Right cardiac atrium (tissue), 5 donors: ENCODE data around the gene SERP1. TPM values are rescaled to one million over a fixed set of nuclear protein-coding genes. Genes with fewer than 3 reads are reported as not detected.
A peak's percentile ranks its signal among the peaks of the same experiment; 100 is the strongest.

Experiments used
- ATAC-seq, 2 donors: fragments of 200-7000 bp; cut with Tn5 transposase; one replicate each; pipeline versions ENCODE4 v1.8.0 to v1.9.1; 2020; ENCODE audit warnings: moderate library complexity in 2 of 2, mild to moderate bottlenecking in 1 of 2
- DNase-seq, 3 donors: peaks; one replicate each; pipeline ENCODE4 v3.0.0-alpha.2; 2020
- H3K27ac ChIP-seq: one replicate; pipeline ENCODE4 v1.5.1; 2013; ENCODE audit warnings: mild to moderate bottlenecking, low read length, control low read depth, moderate library complexity
- H3K27me3 ChIP-seq: one replicate; pipeline ENCODE4 v1.6.1; 2013; ENCODE audit not compliant: control insufficient read depth, insufficient read depth
- H3K4me1 ChIP-seq: one replicate; pipeline ENCODE4 v1.6.1; 2013; ENCODE audit warnings: low read length; ENCODE audit not compliant: control insufficient read depth, insufficient read depth
- H3K4me3 ChIP-seq: one replicate; pipeline ENCODE4 v1.5.1; 2013; ENCODE audit warnings: low read length, control low read depth
- H3K9me3 ChIP-seq: one replicate; pipeline ENCODE4 v1.6.1; 2013; ENCODE audit warnings: low read length; ENCODE audit not compliant: control insufficient read depth
- WGBS: extraction: QIAGEN DNeasy Blood & Tissue Kit; methylation state at CpG from one replicate; pipeline ENCODE4 v1.1.7; 2013; 5-methylcytosine and 5-hydroxymethylcytosine counted together
- intact Hi-C, 4 donors: fragments of 100-400 bp; cut with DNase I; formaldehyde crosslinking; loops; one replicate each; pipeline versions ENCODE4 v1.11.0 to v1.14.0; 2022 to 2023
- polyA plus RNA-seq: library from polyadenylated mRNA; stranded (reverse); fragments of 200-250 nt; gene quantifications from one replicate; pipeline ENCODE4 v1.2.3, GENCODE V29; 2013
- total RNA-seq, 4 donors: library from RNA; stranded (reverse); fragmentation: NEBNext Ultra II Directional; extraction: Animal tissue kit (Norgen Biotek cat#: 25700); gene quantifications; one replicate each; pipeline ENCODE4 v1.2.1, GENCODE V29; 2021
- donor health status: healthy with polysubstance abuse.
- donor health status: DM: no; HTN: yes; CAD: no.
- donor health status: DM: no; HTN: no; CAD: no.
- donor health status: DM: no; HTN: yes; CAD: no; lungs with severe emphysema.
- donor health status: DM: yes; HTN: yes; CAD: no.

Gene SERP1
- total and polyA plus RNA-seq, 5 donors: 24.8 to 41.3 (median 36.7) TPM

DNA sequence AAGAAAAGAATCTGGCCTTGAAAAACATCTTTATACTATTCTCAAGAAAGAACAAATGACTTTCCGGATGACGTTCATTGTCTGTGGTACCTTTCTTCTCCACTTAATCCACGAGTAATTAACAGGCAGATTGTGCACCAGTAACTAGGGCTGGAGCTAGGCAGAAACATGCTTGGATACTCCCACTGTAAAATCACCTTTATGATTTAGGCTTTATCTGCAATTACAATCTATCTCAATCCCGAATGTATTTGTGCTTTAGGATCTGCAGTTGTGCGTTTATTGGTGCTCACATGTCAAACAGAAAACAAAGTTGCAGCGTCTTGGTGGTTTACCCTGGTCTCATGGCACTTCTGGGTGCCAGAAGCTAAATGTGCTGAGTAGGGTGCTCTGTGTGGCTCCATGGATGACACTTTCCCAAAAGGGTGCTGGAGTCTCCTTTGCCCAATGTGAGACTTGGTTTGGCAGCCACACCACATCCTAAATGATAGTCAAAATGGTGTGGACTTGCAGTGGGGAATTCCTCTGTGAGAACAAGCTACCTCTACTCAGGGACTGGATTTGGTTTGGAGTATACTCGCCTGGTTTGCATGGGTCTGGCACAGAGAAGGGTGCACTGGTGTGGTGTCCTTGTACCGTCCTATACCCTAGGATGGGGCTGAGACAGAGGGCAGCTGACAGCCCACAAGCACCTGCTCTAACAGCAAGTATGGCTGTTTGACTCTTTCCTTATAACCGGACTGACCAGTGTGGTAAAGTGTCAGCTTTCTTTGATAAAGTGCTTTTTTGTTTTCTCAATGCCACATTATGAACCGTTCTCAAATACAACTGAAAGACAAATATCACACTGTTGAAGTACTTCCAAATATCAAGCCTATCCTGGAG is 7.7 kb downstream of the SERP1 start:
- Histone ChIP-seq H3K4me3 (no peak overlapping the region), H3K27me3 (no peaks in the 10 kb centered on the region), H3K27ac (no peak overlapping the region), H3K4me1 (no peaks in the 10 kb centered on the region), H3K9me3 (no peaks in the 10 kb centered on the region)
- intact Hi-C loops: no loop called here
- 85% methylated on average over 10 of the region's 10 CpGs for WGBS
- ATAC-seq: peak; percentile 52 to 63
- no peak for DNase-seq

DNA sequence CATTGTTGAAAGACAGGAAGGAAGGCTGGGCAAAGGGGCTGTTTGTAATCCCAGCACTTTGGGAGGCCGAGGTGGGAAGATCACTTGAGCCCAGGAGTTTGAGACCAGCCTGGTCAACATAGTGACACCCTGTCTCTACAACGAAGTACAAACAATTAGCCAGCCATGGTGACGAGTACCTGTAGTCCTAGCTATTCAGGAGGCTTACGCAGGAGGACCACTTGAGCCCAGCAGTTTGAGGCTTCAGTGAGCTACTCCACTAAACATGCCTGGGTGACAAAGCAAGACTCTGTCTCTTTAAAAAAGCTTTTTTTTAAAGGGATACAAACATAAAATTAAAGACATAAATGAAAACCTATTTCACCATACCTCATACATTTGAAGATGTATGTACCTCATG is 11.1 kb downstream of the SERP1 start:
- no peak for ATAC-seq
- Histone ChIP-seq H3K27me3 (no peaks in the 10 kb centered on the region), H3K9me3 (no peaks in the 10 kb centered on the region), H3K4me3 (no peak overlapping the region), H3K4me1 (no peaks in the 10 kb centered on the region), H3K27ac (no peak overlapping the region)
- no peak for DNase-seq
- intact Hi-C loops: no loop called here
- 77% methylated on average over 4 of the region's 4 CpGs for WGBS

DNA sequence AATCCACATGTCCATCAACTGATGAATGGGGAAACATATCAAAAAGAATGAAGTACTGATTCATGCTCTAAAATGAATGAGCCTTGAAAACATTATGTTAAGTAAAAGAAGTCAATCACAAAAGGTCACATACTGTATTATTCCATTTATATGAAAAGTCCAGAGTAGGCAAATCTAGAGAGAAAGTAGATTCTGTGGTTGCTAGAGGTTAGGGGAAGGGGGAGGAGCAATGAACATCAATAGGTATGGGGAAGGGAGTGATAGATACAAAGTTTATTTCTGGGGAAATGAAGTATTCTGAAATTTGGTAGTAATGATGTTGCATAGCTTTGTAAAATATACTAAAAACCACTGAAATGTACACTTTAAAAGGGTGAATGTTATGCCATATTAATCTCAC is 14.5 kb downstream of the SERP1 start:
- H3K9me3 ChIP-seq: no peaks in the 10 kb centered on the region
- intact Hi-C loops: no loop called here
- ATAC-seq (no peak), DNase-seq (no peak)
- H3K4me3 ChIP-seq: no peak overlapping the region
- no peak overlapping the region for H3K27ac ChIP-seq
- no peaks in the 10 kb centered on the region for H3K4me1 ChIP-seq
- H3K27me3 ChIP-seq: no peaks in the 10 kb centered on the region

DNA sequence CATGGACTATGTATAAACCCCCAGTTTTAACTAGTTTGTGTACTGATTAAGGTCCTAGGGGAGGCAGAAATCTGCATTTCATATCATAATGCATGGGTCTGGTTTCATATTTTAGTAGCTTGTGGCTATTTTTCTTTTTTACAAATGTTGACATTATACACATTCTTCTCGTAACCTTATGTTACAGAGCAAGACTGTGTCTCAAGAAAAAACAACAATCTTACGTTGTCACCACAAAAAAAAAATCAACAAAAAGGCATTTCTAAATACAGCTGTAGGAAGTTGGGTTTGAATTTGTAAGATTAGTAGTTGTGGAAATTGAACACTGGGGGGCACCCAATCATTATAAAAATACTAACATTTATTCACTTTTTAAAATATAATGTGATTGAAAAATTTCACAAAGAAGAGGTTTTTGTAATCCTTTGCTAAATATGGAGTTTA is 17.9 kb downstream of the SERP1 start:
- 16% methylated on average over 2 of the region's 2 CpGs for WGBS
- Histone ChIP-seq H3K4me1 (no peaks in the 10 kb centered on the region), H3K27ac (no peak overlapping the region), H3K4me3 (no peak overlapping the region), H3K27me3 (no peaks in the 10 kb centered on the region), H3K9me3 (no peaks in the 10 kb centered on the region)
- DNase-seq (no peak), ATAC-seq (no peak)
- intact Hi-C loops: no loop called here

DNA sequence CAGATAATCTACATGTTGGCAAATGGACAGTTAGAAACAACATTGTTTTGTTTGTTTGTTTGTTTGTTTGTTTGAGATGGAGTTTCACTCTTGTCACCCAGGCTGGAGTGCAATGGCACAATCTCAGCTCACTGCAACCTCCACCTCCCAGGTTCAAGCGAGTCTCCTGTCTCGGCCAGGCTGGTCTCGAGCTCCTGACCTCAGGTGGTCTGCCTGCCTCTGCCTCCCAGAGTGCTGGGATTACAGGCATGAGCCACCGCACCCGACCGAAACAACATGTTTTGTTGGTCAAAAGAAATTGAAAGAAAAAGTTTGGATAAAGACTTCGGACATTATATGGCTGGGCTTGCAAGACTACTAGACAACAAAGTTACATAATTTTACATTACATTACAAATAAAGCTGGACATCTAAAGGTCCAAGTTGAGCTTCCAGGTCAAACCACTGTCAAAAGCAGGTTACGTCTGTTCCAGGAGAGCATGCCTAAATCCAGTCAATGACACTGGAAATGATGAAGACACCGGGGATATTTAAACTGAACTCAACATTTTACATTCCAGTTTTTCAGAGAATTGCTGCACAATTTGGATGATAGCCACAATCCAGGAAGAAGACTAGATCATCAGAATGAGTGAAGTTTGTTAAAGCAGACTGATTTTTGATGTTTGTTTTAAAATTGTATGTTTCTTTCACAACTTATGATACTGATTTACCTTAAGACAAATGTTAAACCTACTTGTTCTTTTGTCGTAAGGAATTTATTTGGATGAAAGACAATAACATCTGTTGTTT is 18.6 kb downstream of the SERP1 start:
- no peak for ATAC-seq
- no peaks in the 10 kb centered on the region for H3K9me3 ChIP-seq
- H3K27me3 ChIP-seq: no peaks in the 10 kb centered on the region
- no peak for DNase-seq
- H3K4me1 ChIP-seq: no peaks in the 10 kb centered on the region
- WGBS: 60% methylated on average over 10 of the region's 10 CpGs
- no peak overlapping the region for H3K4me3 ChIP-seq
- intact Hi-C loops: no loop called here
- no peak overlapping the region for H3K27ac ChIP-seq

DNA sequence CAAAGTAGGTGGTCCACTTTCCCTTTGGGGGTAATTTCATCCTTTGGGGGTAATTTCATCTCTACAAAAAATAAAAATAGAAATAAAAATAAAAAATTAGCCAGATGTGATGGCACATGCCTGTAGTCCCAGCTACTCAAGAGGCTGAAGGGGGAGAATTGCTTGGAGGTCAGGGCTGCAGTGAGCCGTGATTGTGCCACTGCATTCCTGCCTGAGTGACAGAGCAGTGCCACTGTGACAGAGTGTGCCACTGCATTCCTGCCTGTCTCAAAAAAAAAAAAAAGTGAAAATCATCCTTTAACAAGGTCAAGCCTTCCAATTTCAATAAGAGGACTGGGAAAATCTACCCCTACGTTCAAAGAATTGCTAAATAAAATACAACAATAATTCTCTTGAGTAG is 22.8 kb downstream of the SERP1 start:
- Histone ChIP-seq H3K4me1 (no peaks in the 10 kb centered on the region), H3K27me3 (no peaks in the 10 kb centered on the region), H3K27ac (no peak overlapping the region), H3K9me3 (no peaks in the 10 kb centered on the region), H3K4me3 (no peak overlapping the region)
- ATAC-seq (peak; percentile 43 to 80), DNase-seq (no peak)
- intact Hi-C loops: no loop called here
- 60% methylated on average over 2 of the region's 2 CpGs for WGBS

DNA sequence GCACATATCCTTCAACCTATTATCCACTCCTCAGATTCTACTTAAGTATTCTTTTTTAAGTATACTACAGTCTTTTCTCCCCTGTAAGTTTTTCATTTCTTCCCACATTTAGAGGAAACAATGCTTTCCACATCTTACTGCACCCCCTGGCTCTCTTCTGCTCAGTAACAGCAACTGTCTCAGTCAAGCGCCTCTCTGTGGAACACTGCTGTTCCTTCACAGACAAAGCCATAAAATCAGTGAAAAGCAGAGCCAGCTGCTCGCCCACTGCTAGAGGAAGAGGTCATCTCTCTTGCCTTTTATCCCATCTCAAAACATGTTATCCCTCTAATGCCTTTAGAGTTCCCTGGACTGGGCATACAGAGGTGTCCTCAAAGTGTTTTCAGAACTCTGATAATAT is 24.8 kb downstream of the SERP1 start:
- Histone ChIP-seq H3K4me3 (no peak overlapping the region), H3K27ac (no peak overlapping the region), H3K9me3 (no peaks in the 10 kb centered on the region), H3K27me3 (no peaks in the 10 kb centered on the region), H3K4me1 (no peaks in the 10 kb centered on the region)
- ATAC-seq (no peak), DNase-seq (no peak)
- intact Hi-C loops: no loop called here
- 69% methylated on average over 2 of the region's 2 CpGs for WGBS

DNA sequence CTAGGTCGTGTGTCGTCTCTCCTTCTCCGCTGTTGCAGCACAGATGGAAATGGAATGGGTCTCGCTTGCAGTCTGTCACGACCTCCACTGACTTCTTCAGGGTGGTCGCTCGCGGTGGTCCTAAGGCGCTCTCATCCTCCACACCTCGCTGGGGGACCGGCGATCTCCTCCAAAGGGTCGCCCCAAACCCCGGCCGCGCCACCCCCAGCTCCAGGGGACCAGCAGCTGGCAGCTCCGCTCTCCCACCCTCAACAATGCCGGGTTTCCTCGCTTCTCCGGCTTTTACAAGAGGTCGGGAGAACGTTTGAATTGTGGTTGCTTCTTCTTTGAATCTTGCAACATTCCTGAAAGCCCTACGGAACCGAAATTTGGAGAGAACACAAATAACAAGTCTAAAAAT is 25.9 kb downstream of the SERP1 start:
- H3K27me3 ChIP-seq: no peaks in the 10 kb centered on the region
- H3K4me1 ChIP-seq: no peaks in the 10 kb centered on the region
- ATAC-seq (no peak), DNase-seq (no peak)
- H3K4me3 ChIP-seq: no peak overlapping the region
- intact Hi-C loops: no loop called here
- H3K9me3 ChIP-seq: no peaks in the 10 kb centered on the region
- H3K27ac ChIP-seq: no peak overlapping the region
- WGBS: 87% methylated on average over 24 of the region's 24 CpGs

DNA sequence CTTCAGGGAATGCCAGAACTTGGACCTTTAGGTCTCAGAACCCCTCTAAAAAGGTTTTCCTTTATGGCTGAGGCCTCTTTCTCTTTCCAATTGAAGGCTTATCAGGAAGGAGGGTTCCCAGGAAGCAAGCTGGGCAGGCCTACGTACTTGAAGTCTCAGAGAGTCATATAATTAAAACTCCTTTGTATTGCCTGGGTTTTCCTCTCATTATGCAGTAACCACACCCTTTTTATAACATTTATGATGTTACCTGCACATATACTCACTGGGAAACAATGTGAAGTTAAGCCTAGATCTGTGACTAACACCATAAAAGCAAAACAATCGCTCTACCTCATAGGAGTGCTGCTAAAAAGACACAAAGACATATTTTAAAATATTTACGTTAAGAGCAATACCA is 27.3 kb downstream of the SERP1 start:
- Histone ChIP-seq H3K9me3 (no peaks in the 10 kb centered on the region), H3K27me3 (no peaks in the 10 kb centered on the region), H3K4me1 (no peaks in the 10 kb centered on the region), H3K4me3 (no peak overlapping the region), H3K27ac (no peak overlapping the region)
- ATAC-seq (no peak), DNase-seq (no peak)
- 84% methylated on average over 3 of the region's 3 CpGs for WGBS
- intact Hi-C loops: no loop called here

DNA sequence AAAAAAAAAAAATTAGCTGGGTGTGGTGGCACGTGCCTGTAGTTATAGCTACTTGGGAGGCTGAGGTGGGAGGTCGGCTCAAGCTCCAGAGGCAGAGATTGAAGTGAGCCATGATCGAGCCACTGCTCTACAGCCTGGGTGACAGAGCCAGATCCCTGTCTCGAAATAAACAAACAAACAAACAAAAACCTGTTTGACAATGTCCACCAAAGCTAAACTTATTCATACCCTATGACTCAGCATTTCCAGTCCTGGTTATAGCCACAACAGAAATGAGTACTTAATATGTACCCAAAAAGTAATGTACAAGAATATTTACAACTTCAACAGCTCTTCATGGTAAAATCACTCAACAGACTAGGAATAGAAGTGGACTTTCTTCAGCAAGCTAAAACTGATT is 31.1 kb downstream of the SERP1 start:
- intact Hi-C loops: no loop called here
- ATAC-seq: no peak
- 95% methylated on average over 4 of the region's 4 CpGs for WGBS
- Histone ChIP-seq H3K27me3 (no peaks in the 10 kb centered on the region), H3K9me3 (no peaks in the 10 kb centered on the region), H3K4me3 (no peak overlapping the region), H3K4me1 (no peaks in the 10 kb centered on the region), H3K27ac (no peak overlapping the region)
- no peak for DNase-seq

DNA sequence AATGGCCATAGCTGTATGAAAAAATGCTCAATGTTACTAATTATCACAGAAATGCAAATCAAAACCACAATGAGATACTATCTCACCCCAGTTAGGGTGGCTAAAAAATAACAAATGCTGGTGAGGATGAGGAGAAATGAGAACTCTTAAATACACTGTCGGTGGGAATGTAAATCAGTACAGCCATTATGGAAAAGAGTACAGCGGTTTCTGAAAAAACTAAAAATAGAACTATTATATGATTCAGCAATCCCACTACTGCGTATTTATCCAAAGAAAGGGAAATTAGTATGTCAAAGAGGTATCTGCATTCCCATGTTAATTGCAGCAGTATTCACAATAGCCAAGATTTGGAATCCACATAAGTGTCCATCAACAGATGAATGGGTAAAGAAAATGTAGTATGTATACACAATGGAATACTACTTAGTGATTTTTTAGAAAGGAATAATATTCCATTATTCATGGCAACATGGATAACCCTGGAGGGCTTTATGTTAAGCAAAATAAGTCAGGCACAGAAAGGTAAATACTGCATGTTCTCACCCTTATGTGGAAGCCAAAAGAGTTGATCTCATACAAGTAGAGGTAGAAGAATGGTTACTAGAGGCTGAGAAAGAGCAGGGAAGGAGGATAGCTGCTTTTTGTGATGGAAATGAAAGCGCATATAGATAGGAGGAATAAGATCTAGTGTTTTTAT is 35.0 kb downstream of the SERP1 start:
- no peaks in the 10 kb centered on the region for H3K9me3 ChIP-seq
- H3K4me3 ChIP-seq: no peak overlapping the region
- ATAC-seq (no peak), DNase-seq (no peak)
- WGBS: 76% methylated on average over 4 of the region's 4 CpGs
- no peak overlapping the region for H3K27ac ChIP-seq
- H3K4me1 ChIP-seq: no peaks in the 10 kb centered on the region
- intact Hi-C loops: no loop called here
- no peaks in the 10 kb centered on the region for H3K27me3 ChIP-seq
